ENCODE measurements around the gene TMEM51.

The TMEM51 gene

GRCh38 chr1:15222653-15223303 lies 69.2 kb downstream of the TMEM51 start:
- no peak for DNase-seq

- no peak for DNase-seq
These were observed 70.8 kb downstream of the TMEM51 start for GRCh38 chr1:15224259-15224869.

GRCh38 chr1:15224974-15225373 lies 71.4 kb downstream of the TMEM51 start:
- DNase-seq: no peak

- DNase-seq: no peak
These were observed 71.9 kb downstream of the TMEM51 start for GRCh38 chr1:15225461-15225860.

GRCh38 chr1:15226388-15227255 lies 73.1 kb downstream of the TMEM51 start:
- no peak for DNase-seq

GRCh38 chr1:15229707-15230131 lies 76.2 kb downstream of the TMEM51 start:
- no peak for DNase-seq

- no peak for DNase-seq
These were observed 78.2 kb downstream of the TMEM51 start for GRCh38 chr1:15231714-15232201.

GRCh38 chr1:15233689-15234088 lies 80.1 kb downstream of the TMEM51 start:
- DNase-seq: no peak

- no peak for DNase-seq
These were observed 82.8 kb downstream of the TMEM51 start for GRCh38 chr1:15236321-15236721.

- no peak for DNase-seq
These were observed 83.2 kb downstream of the TMEM51 start for GRCh38 chr1:15236746-15237145.

- no peak for DNase-seq
These were observed 85.2 kb downstream of the TMEM51 start for GRCh38 chr1:15238789-15239188.

- no peak for DNase-seq
These were observed 89.2 kb downstream of the TMEM51 start for GRCh38 chr1:15242766-15243165.

- DNase-seq: no peak
These were observed 89.9 kb downstream of the TMEM51 start for GRCh38 chr1:15243275-15244043.

- DNase-seq: no peak
These were observed 91.3 kb downstream of the TMEM51 start for GRCh38 chr1:15244813-15245212.

GRCh38 chr1:15245593-15246360 lies 92.2 kb downstream of the TMEM51 start:
- DNase-seq: no peak

GRCh38 chr1:15246960-15247614 lies 93.5 kb downstream of the TMEM51 start, which contains the start of gene FHAD1:
TSS of gene FHAD1 (plus strand) at chr1:15247223. CDS start at chr1:15251785, 4,562 bp downstream.
- DNase-seq: peak; percentile 69

GRCh38 chr1:15248216-15248615 lies 94.7 kb downstream of the TMEM51 start:
- DNase-seq: no peak

- no peak for DNase-seq
These were observed 95.5 kb downstream of the TMEM51 start for GRCh38 chr1:15249081-15249480.

GRCh38 chr1:15251857-15252835 lies 98.6 kb downstream of the TMEM51 start:
- no peak for DNase-seq

GRCh38 chr1:15254559-15254958 lies 101.0 kb downstream of the TMEM51 start:
- no peak for DNase-seq
